Superior temporal gyrus (tissue), 1 donor: ENCODE results near the gene DSTN.

Source experiments
- DNase-seq: peaks from one replicate; pipeline ENCODE4 v3.0.0-alpha.2; 2016; ENCODE audit errors: extremely low spot score

The DSTN gene

DNA sequence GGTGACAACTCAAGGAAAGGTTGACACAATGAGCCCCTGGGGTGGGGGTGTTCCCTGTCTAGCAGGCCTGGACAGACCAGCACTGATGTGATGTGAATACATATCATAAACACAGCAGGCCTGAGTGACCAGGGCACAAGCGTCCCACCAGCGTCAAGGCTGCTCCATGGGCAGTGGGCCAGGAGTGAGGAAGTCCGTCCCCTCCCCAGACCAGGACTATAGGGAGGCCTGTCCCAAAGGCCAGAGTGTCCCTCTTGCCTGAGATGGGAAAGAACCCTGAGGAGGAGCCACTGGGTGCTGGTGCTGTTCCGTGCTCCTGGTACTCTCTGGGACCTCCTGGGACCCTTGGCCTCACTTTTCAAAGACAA, 67.5 kb downstream of the DSTN start:
- no peak for DNase-seq

GRCh38 chr20:17637985-17638640, 68.2 kb downstream of the DSTN start:
- no peak for DNase-seq

DNA sequence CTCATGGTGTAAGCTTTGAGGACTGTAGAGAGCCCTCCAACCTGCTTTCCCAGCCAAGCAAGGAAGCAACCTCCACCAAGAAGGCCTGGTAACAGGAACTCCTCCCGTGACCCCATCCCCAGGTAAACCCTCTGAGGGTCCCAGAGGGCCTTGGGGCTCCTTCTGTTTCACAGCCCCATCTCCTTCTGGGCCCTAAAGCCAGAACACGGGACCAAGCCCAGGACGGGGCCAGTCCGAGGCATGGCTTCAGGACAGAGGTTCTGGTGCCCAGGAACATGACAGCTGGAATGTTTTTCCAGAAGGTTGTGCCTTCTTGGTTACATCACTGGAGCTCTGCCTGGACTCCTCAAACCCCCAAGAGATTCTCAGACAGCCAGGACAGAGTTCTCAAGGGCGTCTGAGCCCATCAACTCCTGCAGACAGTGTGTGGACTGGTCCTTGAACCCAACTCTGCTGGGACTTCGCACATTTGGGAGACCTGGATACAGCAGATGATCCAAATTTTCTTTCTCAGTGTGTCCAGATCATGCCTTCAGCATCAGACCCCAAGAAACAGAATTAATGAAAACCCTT, 69.0 kb downstream of the DSTN start:
- DNase-seq = no peak

DNA sequence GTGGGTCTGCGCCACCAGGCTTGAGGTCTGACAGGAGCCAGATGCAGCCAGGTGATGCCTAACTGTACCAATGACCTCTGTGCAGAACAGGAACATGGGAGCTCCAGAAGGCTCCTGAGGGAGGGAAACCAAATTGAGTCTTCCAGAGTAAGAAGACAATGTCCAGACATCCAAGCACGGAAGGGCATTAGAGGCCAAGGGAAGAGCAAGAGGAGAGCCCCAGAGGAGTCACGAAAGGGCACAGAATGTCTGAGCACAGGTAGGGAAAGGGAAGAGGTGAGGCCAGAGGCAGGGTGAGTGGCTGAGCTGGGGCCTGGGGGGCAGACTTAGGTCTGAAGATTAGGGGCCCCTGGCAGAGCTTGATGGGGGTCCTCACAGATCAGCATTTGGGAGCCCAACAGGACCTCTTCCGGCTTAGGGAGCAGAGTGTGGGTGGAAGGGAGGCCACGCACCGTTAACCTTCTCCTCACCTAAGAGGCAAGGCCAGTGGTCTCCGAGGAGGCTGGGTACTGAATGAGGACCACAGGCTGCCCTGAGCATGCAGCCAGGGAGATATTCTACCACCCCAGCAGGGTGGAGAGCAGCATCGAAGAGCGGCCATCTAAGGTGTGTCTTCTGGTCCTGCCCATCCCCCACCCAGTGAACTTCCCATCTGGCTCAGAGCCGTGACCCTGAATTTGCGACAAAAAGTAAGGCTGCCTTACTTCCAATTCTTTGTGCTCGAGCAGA, 70.4 kb downstream of the DSTN start:
- DNase-seq = no peak

- no peak for DNase-seq
Observed at GRCh38 chr20:17640875-17641378, 71.1 kb downstream of the DSTN start.

DNA sequence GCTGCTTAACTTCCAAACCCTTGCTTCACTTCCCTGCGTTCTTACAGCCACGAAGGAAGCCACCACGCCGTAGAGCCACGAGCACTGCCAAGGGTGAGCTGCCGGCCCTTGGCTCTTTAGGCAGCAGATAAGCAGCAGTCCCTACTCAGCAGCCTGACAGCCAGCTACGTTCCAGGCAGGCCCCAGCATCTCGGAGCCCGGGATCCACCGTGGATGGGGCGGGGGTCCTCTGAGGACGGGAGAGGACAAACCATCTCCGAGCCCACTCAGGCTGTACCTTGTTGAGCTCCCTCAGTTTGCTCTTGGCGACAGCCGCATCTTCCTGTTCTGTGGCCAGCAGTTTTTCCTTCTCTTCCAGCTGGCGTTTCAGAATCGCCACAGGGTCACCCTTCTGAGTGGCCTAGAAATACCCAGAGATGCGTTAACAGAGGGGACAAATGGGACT, 71.7 kb downstream of the DSTN start:
- DNase-seq = no peak

DNA sequence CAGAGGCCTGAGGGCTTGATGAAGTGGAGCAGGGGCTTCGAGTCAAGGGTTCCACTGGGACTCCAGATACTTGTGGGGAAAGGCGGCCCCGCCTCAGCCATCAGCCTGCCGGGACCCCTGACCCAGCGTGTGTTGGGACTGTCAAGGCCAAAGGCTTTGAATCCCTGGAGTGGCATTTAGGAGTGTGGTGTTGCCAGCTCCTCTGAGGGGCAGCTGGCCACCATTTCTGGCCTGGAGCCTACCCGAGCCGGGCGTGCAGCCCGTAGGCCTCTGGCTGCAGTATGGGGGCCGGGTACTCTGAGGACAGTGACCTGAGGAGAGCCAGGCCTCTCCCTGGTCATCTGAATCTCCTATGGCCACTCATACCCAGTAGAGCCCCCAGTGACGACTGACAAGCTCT, 72.1 kb downstream of the DSTN start:
- no peak for DNase-seq

- no peak for DNase-seq
Observed at GRCh38 chr20:17642404-17643269, 72.8 kb downstream of the DSTN start.

GRCh38 chr20:17643531-17644188, 73.8 kb downstream of the DSTN start:
- no peak for DNase-seq

GRCh38 chr20:17644451-17644850, 74.6 kb downstream of the DSTN start:
- DNase-seq = no peak

- no peak for DNase-seq
Observed at GRCh38 chr20:17645010-17645409, 75.1 kb downstream of the DSTN start.

- DNase-seq = no peak
Observed at GRCh38 chr20:17645546-17646208, 75.8 kb downstream of the DSTN start.

GRCh38 chr20:17646209-17646960, 76.5 kb downstream of the DSTN start:
- DNase-seq = no peak

DNA sequence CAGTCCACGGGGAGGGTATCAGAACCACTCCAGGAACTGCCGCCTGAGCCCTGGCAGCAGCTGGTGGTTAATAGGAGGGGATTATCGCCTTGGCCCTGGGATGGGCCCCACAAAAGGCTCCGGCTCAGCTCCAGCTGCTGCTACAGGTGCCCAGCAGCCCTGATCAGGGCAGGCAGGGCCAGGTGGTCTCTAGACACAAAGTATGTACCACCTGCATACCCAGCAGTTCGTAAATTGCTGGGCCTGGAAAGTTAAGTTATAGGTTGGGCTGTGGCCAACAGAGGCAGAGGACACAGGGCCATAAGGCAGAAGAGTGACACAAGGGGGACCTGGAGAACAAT, 77.1 kb downstream of the DSTN start:
- DNase-seq = no peak

- DNase-seq = no peak
Observed at GRCh38 chr20:17647391-17648314, 77.8 kb downstream of the DSTN start.

GRCh38 chr20:17648315-17648646, 78.4 kb downstream of the DSTN start:
- no peak for DNase-seq

- peak; percentile 10 for DNase-seq
Observed at GRCh38 chr20:17648791-17649730, 79.2 kb downstream of the DSTN start.
